Subcutaneous adipose tissue (tissue), 4 donors: Measurements from ENCODE around the gene CTBP2. TPM values are rescaled to one million over a fixed set of nuclear protein-coding genes. Genes with fewer than 3 reads are reported as not detected.

Experiments used
- total RNA-seq, 4 donors: library from RNA; depleted of rRNA; stranded (reverse); fragments of >200 nt; gene quantifications; one replicate each; pipeline ENCODE4 v1.1.0, GENCODE V29; 2016
- TF ChIP-seq, protein P1 (sequence below): fragments of 450-650 bp; IDR thresholded peaks from one replicate; pipeline ENCODE4 v1.5.1; 2016; ENCODE audit warnings: low read depth, mild to moderate bottlenecking, control low read depth, antibody characterized with exemption, moderate library complexity

Gene CTBP2
- total RNA-seq, 4 donors from 2014 or later = 22.3 to 52.2 (median 42.5) TPM

DNA sequence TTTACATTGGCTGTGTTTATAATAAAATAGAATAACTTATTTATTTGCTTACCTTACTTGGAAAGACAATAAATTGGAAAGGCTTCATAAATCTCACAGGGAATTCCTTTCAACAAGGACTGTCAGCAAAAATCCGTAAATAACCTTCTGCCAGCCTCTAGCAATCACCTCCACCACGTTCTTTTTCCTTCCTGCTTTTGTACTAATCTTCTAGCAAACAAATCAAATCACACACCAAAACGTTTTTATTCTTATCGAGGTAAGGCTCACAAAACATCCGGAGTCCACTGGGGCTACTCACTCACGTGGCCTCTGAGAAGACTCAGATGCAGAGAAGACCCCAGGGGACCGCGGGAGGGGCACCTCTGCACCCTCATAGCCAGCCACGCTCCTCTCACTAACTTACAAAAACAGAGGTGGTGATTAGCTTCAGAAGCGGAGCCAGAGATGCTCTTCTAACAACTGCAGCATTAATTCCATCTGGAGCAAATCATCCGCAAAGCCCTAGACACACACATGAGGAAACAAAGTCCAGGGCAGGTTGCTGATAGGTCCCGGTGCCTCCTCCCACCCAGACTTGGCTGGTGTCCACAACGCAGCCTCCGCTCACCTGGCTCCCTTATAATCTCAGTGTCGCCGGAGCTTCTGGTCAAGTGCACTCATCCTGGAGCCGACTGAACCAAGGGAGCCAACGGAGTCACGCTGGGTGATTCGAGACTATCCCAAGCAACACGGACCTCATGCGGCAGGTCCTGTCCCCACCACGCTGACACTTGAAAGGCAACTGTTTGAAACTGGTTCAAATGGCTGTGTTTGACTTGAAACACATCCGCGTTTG, 22.5 kb downstream of the CTBP2 start:
- TF ChIP-seq, protein P1, sequence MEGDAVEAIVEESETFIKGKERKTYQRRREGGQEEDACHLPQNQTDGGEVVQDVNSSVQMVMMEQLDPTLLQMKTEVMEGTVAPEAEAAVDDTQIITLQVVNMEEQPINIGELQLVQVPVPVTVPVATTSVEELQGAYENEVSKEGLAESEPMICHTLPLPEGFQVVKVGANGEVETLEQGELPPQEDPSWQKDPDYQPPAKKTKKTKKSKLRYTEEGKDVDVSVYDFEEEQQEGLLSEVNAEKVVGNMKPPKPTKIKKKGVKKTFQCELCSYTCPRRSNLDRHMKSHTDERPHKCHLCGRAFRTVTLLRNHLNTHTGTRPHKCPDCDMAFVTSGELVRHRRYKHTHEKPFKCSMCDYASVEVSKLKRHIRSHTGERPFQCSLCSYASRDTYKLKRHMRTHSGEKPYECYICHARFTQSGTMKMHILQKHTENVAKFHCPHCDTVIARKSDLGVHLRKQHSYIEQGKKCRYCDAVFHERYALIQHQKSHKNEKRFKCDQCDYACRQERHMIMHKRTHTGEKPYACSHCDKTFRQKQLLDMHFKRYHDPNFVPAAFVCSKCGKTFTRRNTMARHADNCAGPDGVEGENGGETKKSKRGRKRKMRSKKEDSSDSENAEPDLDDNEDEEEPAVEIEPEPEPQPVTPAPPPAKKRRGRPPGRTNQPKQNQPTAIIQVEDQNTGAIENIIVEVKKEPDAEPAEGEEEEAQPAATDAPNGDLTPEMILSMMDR = no peak

GRCh38 chr10:125136087-125136486, 24.3 kb downstream of the CTBP2 start:
- TF ChIP-seq, protein P1 = no peak

DNA sequence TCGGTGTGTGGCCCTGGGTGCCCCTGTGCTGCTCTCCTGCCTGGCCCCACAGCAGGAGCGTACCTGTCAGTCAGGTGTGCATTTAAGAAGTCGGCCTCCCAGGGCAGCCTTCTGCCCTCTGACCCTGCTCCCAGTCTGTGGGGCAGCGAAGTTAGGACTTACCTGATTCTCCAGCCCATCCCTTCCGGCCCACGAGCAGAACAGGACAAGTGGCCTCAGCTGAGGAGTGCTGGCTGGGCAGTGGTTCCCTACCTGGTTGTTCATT, 24.7 kb downstream of the CTBP2 start:
- TF ChIP-seq, protein P1 = no peak

- TF ChIP-seq, protein P1 = no peak
Observed at GRCh38 chr10:125134916-125135770, 25.2 kb downstream of the CTBP2 start.

GRCh38 chr10:125134483-125134848, 25.9 kb downstream of the CTBP2 start:
- TF ChIP-seq, protein P1 = no peak

GRCh38 chr10:125133696-125134482, 26.5 kb downstream of the CTBP2 start:
- TF ChIP-seq, protein P1 = no peak

DNA sequence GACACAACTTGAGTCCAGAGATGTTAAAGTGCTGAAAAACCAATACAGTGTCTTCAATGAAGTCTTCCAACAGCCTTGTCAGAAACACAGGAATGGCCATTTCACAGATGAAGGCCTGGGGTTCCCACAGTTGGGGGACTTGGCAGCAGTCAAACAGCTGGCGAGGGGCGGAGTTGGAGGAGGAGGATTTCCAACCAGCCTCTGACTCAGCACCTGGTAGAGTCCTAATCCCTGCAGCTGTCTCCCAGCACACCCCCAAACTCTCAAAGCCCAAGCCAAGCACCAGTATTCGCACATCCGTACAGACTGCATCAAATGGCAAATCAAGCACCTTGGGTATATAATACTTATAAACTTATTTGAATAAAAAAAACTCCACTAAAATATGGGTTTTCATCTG, 28.0 kb downstream of the CTBP2 start:
- TF ChIP-seq, protein P1 = no peak
